GM23248 (cell line): Measurements from ENCODE around the gene VEZT. TPM values are rescaled to one million over a fixed set of nuclear protein-coding genes. Genes with fewer than 3 reads are reported as not detected.

Experiments used
- DNase-seq: peaks from one replicate; pipeline ENCODE4 v3.0.0-alpha.2; 2015
- H2AFZ ChIP-seq: fragments of 200-600 bp; sonication (generic); 2 replicates; pipeline ENCODE4 v1.6.1; 2016; ENCODE audit warnings: antibody characterized with exemption
- H3F3A ChIP-seq: fragments of 200-600 bp; sonication (generic); 2 replicates; pipeline ENCODE4 v1.6.1; 2016; ENCODE audit warnings: mild to moderate bottlenecking, antibody characterized with exemption, mixed run types; ENCODE audit not compliant: insufficient read depth
- H3K27ac ChIP-seq: fragments of 200-600 bp; sonication (generic); 2 replicates; pipeline ENCODE4 v1.5.1; 2016; ENCODE audit warnings: mild to moderate bottlenecking
- H3K27me3 ChIP-seq: fragments of 200-600 bp; sonication (generic); replicated peaks from 2 replicates; pipeline ENCODE4 v1.6.1; 2016; ENCODE audit warnings: mild to moderate bottlenecking; ENCODE audit not compliant: insufficient read depth
- H3K36me3 ChIP-seq: fragments of 200-600 bp; sonication (generic); 2 replicates; pipeline ENCODE4 v1.6.1; 2016; ENCODE audit warnings: low read depth, mild to moderate bottlenecking
- H3K4me1 ChIP-seq: fragments of 200-600 bp; sonication (generic); 2 replicates; pipeline ENCODE4 v1.6.1; 2016; ENCODE audit warnings: mild to moderate bottlenecking; ENCODE audit not compliant: insufficient read depth
- H3K4me2 ChIP-seq: fragments of 200-600 bp; sonication (generic); one replicate; pipeline ENCODE4 v1.6.1; 2016; ENCODE audit warnings: mild to moderate bottlenecking; ENCODE audit not compliant: unreplicated experiment
- H3K4me3 ChIP-seq: fragments of 200-600 bp; sonication (generic); 2 replicates; pipeline ENCODE4 v1.5.1; 2016; ENCODE audit warnings: mild to moderate bottlenecking
- H3K79me2 ChIP-seq: fragments of 200-600 bp; sonication (generic); 2 replicates; pipeline ENCODE4 v1.6.1; 2016; ENCODE audit warnings: mild to moderate bottlenecking; ENCODE audit not compliant: insufficient read depth
- H3K9ac ChIP-seq: fragments of 200-600 bp; sonication (generic); 2 replicates; pipeline ENCODE4 v1.6.1; 2016; ENCODE audit warnings: mild to moderate bottlenecking
- H3K9me2 ChIP-seq: fragments of 200-600 bp; sonication (generic); 2 replicates; pipeline ENCODE4 v1.6.1; 2016; ENCODE audit warnings: mixed run types, mild to moderate bottlenecking, moderate library complexity; ENCODE audit not compliant: insufficient read depth
- H3K9me3 ChIP-seq: fragments of 200-600 bp; sonication (generic); one replicate; pipeline ENCODE4 v1.6.1; 2017; ENCODE audit warnings: low read depth
- H4K20me1 ChIP-seq: fragments of 200-600 bp; sonication (generic); 2 replicates; pipeline ENCODE4 v1.6.0; 2016; ENCODE audit not compliant: insufficient read depth
- EZH2 ChIP-seq: fragments of 200-600 bp; sonication (generic); IDR thresholded peaks from 2 replicates; pipeline ENCODE4 v1.6.1; 2018; ENCODE audit warnings: antibody characterized with exemption, mild to moderate bottlenecking; ENCODE audit not compliant: insufficient read depth, poor library complexity, severe bottlenecking
- EZH2phosphoT487 ChIP-seq: fragments of 200-600 bp; sonication (generic); IDR thresholded peaks from 2 replicates; pipeline ENCODE4 v1.6.1; 2018; ENCODE audit warnings: antibody characterized with exemption, moderate library complexity, mild to moderate bottlenecking, low read depth; ENCODE audit not compliant: insufficient read depth
- WGBS, 2 experiments: methylation state at CpG; one replicate each; pipeline ENCODE4 v1.1.6; 2015 to 2017; ENCODE audit warnings: low lambda C conversion rate in 2 of 2, low coverage in 1 of 2; ENCODE audit errors: missing lambda C conversion rate in 2 of 2; 5-methylcytosine and 5-hydroxymethylcytosine counted together
- in situ Hi-C: fragments of 300-500 bp; cut with MboI; formaldehyde crosslinking; loops from 2 replicates; pipeline ENCODE4 v1.15.0; 2020
- polyA plus RNA-seq: library from polyadenylated mRNA; unstranded; fragments of >200 nt; fragmentation: Nextera tagmentation; extraction: Ambion mirVana; gene quantifications from 2 replicates; pipeline ENCODE4 v1.2.1, GENCODE V29; 2016
- total RNA-seq: library from RNA; depleted of rRNA; stranded (reverse); fragments of >200 nt; shearing (Covaris generic); gene quantifications from 2 replicates; pipeline ENCODE4 v1.2.3, GENCODE V29; 2014

Gene VEZT
- total and polyA plus RNA-seq, 2 experiments from 2014 or later = 36.9 to 40.2 TPM

DNA sequence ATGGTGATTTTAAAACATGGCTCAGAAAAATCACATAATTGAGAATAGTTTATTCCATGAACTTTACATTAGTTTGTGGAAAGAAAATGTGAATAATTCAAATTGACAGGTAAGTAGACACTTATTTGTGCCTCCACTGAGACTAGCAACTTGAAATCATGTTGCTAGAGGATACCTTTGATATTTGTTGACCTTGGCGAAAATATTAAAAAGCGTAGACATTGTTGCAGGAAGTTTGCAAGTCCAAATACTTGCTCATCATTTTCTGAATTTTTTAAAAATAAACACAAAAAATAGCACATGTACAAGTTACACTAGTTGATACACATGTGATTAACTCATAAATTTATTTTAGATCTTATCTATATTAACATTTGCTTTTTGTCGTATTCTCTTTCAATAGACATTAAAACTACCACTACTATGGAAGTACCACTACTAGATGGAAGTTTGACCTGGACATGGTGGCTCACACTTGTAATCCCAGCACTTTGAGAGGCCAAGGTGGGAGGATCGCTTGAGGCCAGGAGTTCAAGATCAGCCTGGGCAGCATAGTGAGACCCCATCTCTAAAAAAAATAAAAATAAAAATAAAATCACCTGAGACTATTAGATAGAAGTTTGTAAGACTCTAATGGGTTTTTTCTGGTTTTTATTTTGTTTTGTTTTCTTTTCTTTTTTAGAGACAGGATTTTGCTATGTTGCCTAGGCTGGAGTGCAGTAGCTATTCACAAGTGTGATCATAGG is 24.3 kb downstream of the VEZT start:
- H4K20me1 ChIP-seq = 0 out of 2 replicates have a peak, but pooled peaks cover 5% of the 10 kb centered on the region

DNA sequence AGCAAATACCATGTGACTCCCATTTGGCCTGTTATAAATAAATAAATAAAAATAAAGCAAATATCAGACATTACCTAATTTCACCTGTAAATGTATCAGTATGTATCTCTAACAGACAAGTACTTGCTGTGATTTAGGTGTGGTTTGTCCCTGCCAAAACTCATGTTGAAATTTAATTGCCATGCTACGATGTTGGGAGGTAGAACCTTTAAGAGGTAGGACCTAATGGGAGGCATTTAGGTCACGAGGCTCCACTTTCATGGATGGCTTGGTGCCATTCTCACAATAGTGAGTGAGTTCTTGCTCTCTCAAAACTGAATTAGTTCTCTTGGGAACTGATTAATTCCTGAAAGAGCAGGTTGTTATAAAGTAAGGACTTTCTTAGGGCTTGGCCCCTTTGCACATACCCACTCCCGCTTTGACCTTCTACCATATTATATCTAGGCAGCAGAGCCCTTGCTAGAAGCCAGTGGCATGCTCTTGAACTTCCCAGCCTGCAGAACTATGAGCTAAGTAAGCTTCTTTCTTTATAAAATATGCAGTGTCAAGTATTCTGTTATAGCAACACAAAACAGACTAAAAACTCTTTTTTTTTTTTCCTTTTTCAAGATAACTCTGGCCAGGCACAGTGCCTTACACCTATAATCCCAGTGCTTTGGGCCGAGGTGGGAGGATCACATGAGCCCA is 26.0 kb downstream of the VEZT start:
- 93 to 94% methylated on average over 4 of the region's 4 CpGs for WGBS, 2 experiments
- H3K4me2 ChIP-seq = no peak overlapping the region
- in situ Hi-C loops = no loop called here
- 0 out of 2 replicates have a peak, but pooled peaks cover 5% of the 10 kb centered on the region for H4K20me1 ChIP-seq
- H3K4me1 ChIP-seq = peaks cover 16% of the 10 kb centered on the region
- no peak for DNase-seq
- no peaks in the 10 kb centered on the region for H3K27me3 ChIP-seq
- H3K79me2 ChIP-seq = peaks cover 94% of the 10 kb centered on the region
- H2AFZ ChIP-seq = no peak overlapping the region
- H3K36me3 ChIP-seq = no peaks in the 10 kb centered on the region
- no peak overlapping the region for H3K27ac ChIP-seq
- no peaks in the 10 kb centered on the region for H3K9me2 ChIP-seq
- no peak overlapping the region for H3K4me3 ChIP-seq
- TF ChIP-seq EZH2phosphoT487 (no peak), EZH2 (no peak)
- H3F3A ChIP-seq = peaks cover 22% of the 10 kb centered on the region
- no peaks in the 10 kb centered on the region for H3K9me3 ChIP-seq
- no peak overlapping the region for H3K9ac ChIP-seq

More for the DNA sequence above, 24.3 kb downstream of the VEZT start:
- no peak for TF ChIP-seq EZH2
- TF ChIP-seq EZH2phosphoT487 = no peak
- no peak overlapping the region for H3K27ac ChIP-seq
- H3K9me2 ChIP-seq = no peaks in the 10 kb centered on the region
- no peak overlapping the region for H3K4me2 ChIP-seq
- peaks cover 94% of the 10 kb centered on the region for H3K79me2 ChIP-seq
- H3K4me1 ChIP-seq = peaks cover 14% of the 10 kb centered on the region
- no peak overlapping the region for H3K9ac ChIP-seq
- H3F3A ChIP-seq = peaks cover 22% of the 10 kb centered on the region
- 82 to 84% methylated on average over 4 of the region's 4 CpGs for WGBS, 2 experiments
- H3K9me3 ChIP-seq = no peaks in the 10 kb centered on the region
- no peak overlapping the region for H2AFZ ChIP-seq
- DNase-seq = no peak
- H3K36me3 ChIP-seq = no peaks in the 10 kb centered on the region
- in situ Hi-C loops = no loop called here
- no peak overlapping the region for H3K4me3 ChIP-seq
- no peaks in the 10 kb centered on the region for H3K27me3 ChIP-seq

DNA sequence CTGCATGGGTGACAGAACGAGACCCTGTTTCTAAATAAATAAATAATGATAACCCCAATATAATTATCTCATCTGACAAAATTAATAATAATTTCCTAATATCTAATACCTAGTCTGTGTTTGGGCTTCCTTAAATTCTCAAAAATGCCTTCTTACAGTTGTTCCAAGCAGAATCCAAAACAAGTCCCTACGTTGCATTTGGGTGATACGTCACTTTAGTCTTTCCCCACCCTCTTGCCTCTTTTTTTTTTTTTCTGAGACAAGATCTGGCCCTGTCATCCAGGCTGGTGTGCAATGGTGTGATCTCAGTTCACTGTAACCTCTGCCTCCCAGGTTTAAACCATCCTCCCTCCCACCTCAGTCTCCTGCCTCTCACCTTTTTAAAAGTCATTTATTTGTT is 26.7 kb downstream of the VEZT start:
- in situ Hi-C loops = no loop called here
- H3K36me3 ChIP-seq = no peaks in the 10 kb centered on the region
- H3K4me1 ChIP-seq = peaks cover 19% of the 10 kb centered on the region
- H3K9me2 ChIP-seq = no peaks in the 10 kb centered on the region
- no peak overlapping the region for H3K9ac ChIP-seq
- 0 out of 2 replicates have a peak, but pooled peaks cover 5% of the 10 kb centered on the region for H4K20me1 ChIP-seq
- 87 to 89% methylated on average over 3 of the region's 3 CpGs for WGBS, 2 experiments
- DNase-seq = no peak
- H3F3A ChIP-seq = peaks cover 22% of the 10 kb centered on the region
- no peak overlapping the region for H3K4me2 ChIP-seq
- TF ChIP-seq EZH2 (no peak), EZH2phosphoT487 (no peak)
- H3K27me3 ChIP-seq = no peaks in the 10 kb centered on the region
- H3K27ac ChIP-seq = no peak overlapping the region
- H3K4me3 ChIP-seq = no peak overlapping the region
- peaks cover 94% of the 10 kb centered on the region for H3K79me2 ChIP-seq
- no peaks in the 10 kb centered on the region for H3K9me3 ChIP-seq
- no peak overlapping the region for H2AFZ ChIP-seq

DNA sequence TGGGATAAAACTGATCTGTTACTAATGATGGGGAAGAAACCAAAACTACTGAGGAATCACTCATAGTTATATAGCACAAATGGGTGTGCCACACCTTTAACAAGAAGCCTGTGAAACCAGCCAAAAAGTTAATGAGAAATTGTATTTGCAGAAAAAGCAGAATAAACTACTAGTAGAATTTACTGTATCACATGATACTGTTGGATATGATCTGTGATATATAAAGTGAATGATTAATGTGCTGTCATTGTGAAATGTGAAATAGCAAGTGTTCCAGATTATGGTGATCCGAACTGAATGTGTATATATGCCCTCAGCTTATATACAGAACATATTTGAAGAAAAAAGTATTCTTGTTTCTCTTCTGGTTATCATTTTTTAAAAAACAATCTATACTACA is 30.5 kb downstream of the VEZT start:
- H4K20me1 ChIP-seq = 0 out of 2 replicates have a peak, but pooled peaks cover 5% of the 10 kb centered on the region
- H3K36me3 ChIP-seq = peaks cover 13% of the 10 kb centered on the region
- 92 to 100% methylated on average over 1 of the region's 1 CpG for WGBS, 2 experiments
- H3K27ac ChIP-seq = no peak overlapping the region
- no peak for TF ChIP-seq EZH2
- no peak for TF ChIP-seq EZH2phosphoT487
- peaks cover 83% of the 10 kb centered on the region for H3K79me2 ChIP-seq
- H3K27me3 ChIP-seq = no peaks in the 10 kb centered on the region
- no peaks in the 10 kb centered on the region for H3K9me3 ChIP-seq
- no peak overlapping the region for H2AFZ ChIP-seq
- no peak overlapping the region for H3K4me2 ChIP-seq
- H3K4me1 ChIP-seq = peaks cover 19% of the 10 kb centered on the region
- H3K9me2 ChIP-seq = no peaks in the 10 kb centered on the region
- no peak overlapping the region for H3K9ac ChIP-seq
- no peak for DNase-seq
- no peak overlapping the region for H3K4me3 ChIP-seq
- peaks cover 22% of the 10 kb centered on the region for H3F3A ChIP-seq
- in situ Hi-C loops = no loop called here
